ENCODE results near the gene C1QTNF4. TPM values are rescaled to one million over a fixed set of nuclear protein-coding genes. Genes with fewer than 3 reads are reported as not detected.

The C1QTNF4 gene
- total and polyA plus RNA-seq, 2 donors (not counting 1 experiment from before 2014, with no cell fraction given) = 1.6 TPM; not detected in 1

GRCh38 chr11:47583844-47584243 is 10.4 kb downstream of the C1QTNF4 start:
- Histone ChIP-seq H3K9me3 (ENCODE audit: control extremely low read depth in 1 of 3, control insufficient read depth in 2 of 3, insufficient read depth in 1 of 3, low read length in 2 of 3) (no peaks in the 10 kb centered on the region), H3K27me3 (replicated peaks in 1 of 4; ENCODE audit: control extremely low read depth in 1 of 4, control insufficient read depth in 3 of 4, insufficient read depth in 4 of 4, low read length in 3 of 4) (no peaks in the 10 kb centered on the region), H3K36me3 (replicated peaks in 1 of 2; ENCODE audit: control extremely low read depth in 1 of 2, control insufficient read depth in 1 of 2, extremely low read depth in 1 of 2, insufficient read depth in 2 of 2, low read length in 1 of 2) (peaks cover 0 to 48% of the 10 kb centered on the region in 2 experiments), H3K4me1 (ENCODE audit: control insufficient read depth in 2 of 2, insufficient read depth in 2 of 2, low read length in 2 of 2) (peaks cover 12% of the 10 kb centered on the region in 2 donors), H3K79me2 (ENCODE audit: control insufficient read depth, insufficient read depth, low read length) (peaks cover 19% of the 10 kb centered on the region), H3K9ac (ENCODE audit: low read length) (no peak overlapping the region), H3K4me3 (ENCODE audit: control extremely low read depth in 1 of 5, extremely low read depth in 1 of 5, insufficient read depth in 1 of 5, low read depth in 2 of 5, low read length in 4 of 5) (no peak overlapping the region), H3K27ac (ENCODE audit: low read length in 2 of 2) (no peak overlapping the region), H4K20me1 (ENCODE audit: control insufficient read depth, insufficient read depth, low read length, poor library complexity, severe bottlenecking) (no peaks in the 10 kb centered on the region), H3K4me2 (replicated peaks; ENCODE audit: low read depth, low read length, poor library complexity, severe bottlenecking) (no peak overlapping the region), H2AFZ (ENCODE audit: insufficient read depth, low read depth, low read length, poor library complexity, severe bottlenecking) (no peak overlapping the region)
- H3K4me3 Mint-ChIP-seq = no peak overlapping the region
- ChIA-PET POLR2A (interaction anchor here (0.7 kb wide), 1 partner anchor 407 kb away, joined by 6 read pairs; no protein-coding TSS in a partner anchor), CTCF (no interaction called here)
- WGBS (ENCODE audit: insufficient coverage) = 96% methylated on average over 3 of the region's 5 CpGs
- ATAC-seq (ENCODE audit: low read depth) (no peak), DNase-seq (no peak)
- TF ChIP-seq CTCF (IDR thresholded peaks at IDR 0.05) (no peak), EZH2 (IDR thresholded peaks at IDR 0.05; ENCODE audit: borderline replicate concordance, insufficient read depth, low read depth, low read length, poor library complexity, severe bottlenecking) (no peak)
- intact Hi-C loops (cut with micrococcal nuclease) = no loop called here
- H3K27me3 Mint-ChIP-seq = no peaks in the 10 kb centered on the region
- H3K27ac Mint-ChIP-seq = no peak overlapping the region
- H3K4me1 Mint-ChIP-seq = peaks cover 16% of the 10 kb centered on the region
- H3K9me3 Mint-ChIP-seq (ENCODE audit: insufficient read depth) = no peaks in the 10 kb centered on the region

Measured in B cell (primary cell).